HUES48 (cell line): Measurements from ENCODE around the gene LARGE2.

ENCODE experiments used
- H3K27ac ChIP-seq: one replicate; pipeline ENCODE4 v1.7.0; 2013; ENCODE audit warnings: low read depth, low read length, inconsistent platforms
- H3K27me3 ChIP-seq: 2 replicates; pipeline ENCODE4 v1.6.1; 2013; ENCODE audit warnings: mild to moderate bottlenecking, low read length; ENCODE audit not compliant: control insufficient read depth, insufficient read depth
- H3K36me3 ChIP-seq: 2 replicates; pipeline ENCODE4 v1.6.1; 2013; ENCODE audit warnings: low read length; ENCODE audit not compliant: control insufficient read depth, insufficient read depth
- H3K4me1 ChIP-seq: 2 replicates; pipeline ENCODE4 v1.6.1; 2013; ENCODE audit warnings: mild to moderate bottlenecking, low read length; ENCODE audit not compliant: control insufficient read depth, insufficient read depth
- H3K4me3 ChIP-seq: 2 replicates; pipeline ENCODE4 v1.5.1; 2013; ENCODE audit warnings: mild to moderate bottlenecking, low read depth, low read length
- H3K9ac ChIP-seq: 2 replicates; pipeline ENCODE4 v1.6.1; 2013; ENCODE audit warnings: mild to moderate bottlenecking, low read depth, low read length, moderate library complexity
- H3K9me3 ChIP-seq: 2 replicates; pipeline ENCODE4 v1.6.1; 2013; ENCODE audit warnings: low read length; ENCODE audit not compliant: control insufficient read depth, insufficient read depth

LARGE2 gene

GRCh38 chr11:45926536-45927331, 4.3 kb downstream of the LARGE2 start:
- H3K36me3 ChIP-seq, result peaks cover 56% of the 10 kb centered on the region
- H3K27ac ChIP-seq, result no peak overlapping the region
- H3K4me1 ChIP-seq, result peaks cover 1% of the 10 kb centered on the region
- H3K9me3 ChIP-seq, result no peaks in the 10 kb centered on the region
- H3K27me3 ChIP-seq, result no peaks in the 10 kb centered on the region; the same call in 1 of the 2 replicates
- H3K4me3 ChIP-seq, result no peak overlapping the region
- H3K9ac ChIP-seq, result no peak overlapping the region

- Histone ChIP-seq H3K36me3 (peaks cover 60% of the 10 kb centered on the region), H3K4me3 (no peak overlapping the region), H3K4me1 (no peaks in the 10 kb centered on the region), H3K9me3 (no peaks in the 10 kb centered on the region), H3K9ac (no peak overlapping the region), H3K27ac (no peak overlapping the region), H3K27me3 (no peaks in the 10 kb centered on the region; the same call in 1 of the 2 replicates)
Measured at GRCh38 chr11:45927332-45927683, 4.9 kb downstream of the LARGE2 start.

- Histone ChIP-seq H3K27ac (no peak overlapping the region), H3K36me3 (peaks cover 62% of the 10 kb centered on the region), H3K4me3 (no peak overlapping the region), H3K27me3 (no peaks in the 10 kb centered on the region; the same call in 1 of the 2 replicates), H3K4me1 (no peaks in the 10 kb centered on the region), H3K9me3 (no peaks in the 10 kb centered on the region), H3K9ac (no peak overlapping the region)
Measured at GRCh38 chr11:45927684-45928413, 5.4 kb downstream of the LARGE2 start.

DNA sequence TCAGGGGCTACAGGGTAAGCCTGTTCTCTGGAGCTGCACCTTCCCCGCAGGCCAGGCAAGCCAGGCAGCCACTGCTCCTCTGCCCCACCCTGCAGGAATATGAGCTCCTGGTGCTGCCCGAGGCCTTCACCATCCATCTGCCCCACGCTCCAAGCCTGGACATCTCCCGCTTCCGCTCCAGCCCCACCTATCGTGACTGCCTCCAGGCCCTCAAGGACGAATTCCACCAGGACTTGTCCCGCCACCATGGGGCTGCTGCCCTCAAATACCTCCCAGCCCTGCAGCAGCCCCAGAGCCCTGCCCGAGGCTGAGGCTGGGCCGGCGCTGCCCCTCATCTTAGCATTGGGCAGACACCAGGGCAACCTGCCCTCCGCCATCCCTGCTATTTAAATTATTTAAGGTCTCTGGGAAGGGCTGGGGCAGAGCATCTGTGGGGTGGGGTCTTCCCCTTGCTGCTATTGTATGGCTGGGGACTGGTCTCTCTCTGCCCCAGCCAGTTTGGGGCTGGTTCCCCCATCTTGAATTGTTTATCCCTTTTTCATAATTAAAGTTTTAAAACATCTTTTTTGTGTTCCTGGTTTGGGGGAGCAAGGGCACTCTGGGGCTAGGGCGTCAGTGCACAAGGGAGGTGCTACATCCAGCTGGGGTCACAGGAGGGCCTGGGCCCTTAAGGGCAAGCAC, 6.2 kb downstream of the LARGE2 start:
- Histone ChIP-seq H3K9me3 (no peaks in the 10 kb centered on the region), H3K27ac (no peak overlapping the region), H3K9ac (no peak overlapping the region), H3K36me3 (peaks cover 71% of the 10 kb centered on the region), H3K4me3 (no peak overlapping the region), H3K4me1 (no peaks in the 10 kb centered on the region), H3K27me3 (no peaks in the 10 kb centered on the region)

GRCh38 chr11:45929486-45930030, 7.1 kb downstream of the LARGE2 start:
- H3K36me3 ChIP-seq, result peaks cover 74% of the 10 kb centered on the region
- no peak overlapping the region for H3K4me3 ChIP-seq
- no peak overlapping the region for H3K27ac ChIP-seq
- H3K27me3 ChIP-seq, result no peaks in the 10 kb centered on the region
- H3K9ac ChIP-seq, result no peak overlapping the region
- H3K9me3 ChIP-seq, result no peaks in the 10 kb centered on the region
- H3K4me1 ChIP-seq, result no peaks in the 10 kb centered on the region

- H3K4me1 ChIP-seq, result no peaks in the 10 kb centered on the region
- H3K27ac ChIP-seq, result no peak overlapping the region
- peaks cover 74% of the 10 kb centered on the region for H3K36me3 ChIP-seq
- no peak overlapping the region for H3K4me3 ChIP-seq
- H3K9me3 ChIP-seq, result no peaks in the 10 kb centered on the region
- H3K9ac ChIP-seq, result no peak overlapping the region
- no peaks in the 10 kb centered on the region for H3K27me3 ChIP-seq
Measured at GRCh38 chr11:45930031-45930794, 7.8 kb downstream of the LARGE2 start.

- no peak overlapping the region for H3K27ac ChIP-seq
- no peak overlapping the region for H3K4me3 ChIP-seq
- H3K9me3 ChIP-seq, result no peaks in the 10 kb centered on the region
Measured at GRCh38 chr11:45930951-45931570, 8.6 kb downstream of the LARGE2 start.

GRCh38 chr11:45931739-45932138, 9.3 kb downstream of the LARGE2 start:
- Histone ChIP-seq H3K36me3 (peaks cover 68% of the 10 kb centered on the region), H3K4me1 (no peaks in the 10 kb centered on the region), H3K27ac (no peak overlapping the region), H3K27me3 (no peaks in the 10 kb centered on the region), H3K4me3 (no peak overlapping the region), H3K9ac (no peak overlapping the region), H3K9me3 (no peaks in the 10 kb centered on the region)

More at GRCh38 chr11:45930951-45931570, 8.6 kb downstream of the LARGE2 start:
- Histone ChIP-seq H3K36me3 (peaks cover 74% of the 10 kb centered on the region), H3K9ac (no peak overlapping the region), H3K4me1 (no peaks in the 10 kb centered on the region), H3K27me3 (no peaks in the 10 kb centered on the region)

- peaks cover 63% of the 10 kb centered on the region for H3K36me3 ChIP-seq
Measured at GRCh38 chr11:45932217-45932616, 9.8 kb downstream of the LARGE2 start.

More at GRCh38 chr11:45932217-45932616, 9.8 kb downstream of the LARGE2 start:
- Histone ChIP-seq H3K27ac (no peak overlapping the region), H3K9ac (no peak overlapping the region), H3K4me3 (no peak overlapping the region), H3K27me3 (no peaks in the 10 kb centered on the region), H3K9me3 (no peaks in the 10 kb centered on the region), H3K4me1 (no peaks in the 10 kb centered on the region)
